ENCODE data around the gene CFHR5.

The CFHR5 gene

DNA sequence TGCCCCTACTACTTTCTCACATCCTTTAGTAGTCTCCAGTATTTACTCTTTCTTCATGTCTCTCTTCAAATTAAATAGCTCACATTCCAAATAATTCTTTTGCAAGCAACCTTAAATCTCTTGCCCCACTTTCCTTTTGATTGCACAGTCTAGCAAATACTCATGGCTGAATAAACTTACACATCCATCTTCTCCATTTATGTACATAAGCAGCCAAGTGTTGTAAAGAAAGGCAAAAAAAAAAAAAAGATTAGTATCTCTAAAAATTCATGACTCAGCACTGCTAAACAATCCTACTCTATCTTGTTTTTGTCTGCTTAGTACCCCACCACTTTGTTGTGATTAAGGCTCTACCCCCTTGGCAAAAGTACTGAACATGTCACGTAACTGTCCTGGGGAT lies 47.1 kb downstream of the CFHR5 start:
- DNase-seq, result peak; percentile 36

DNA sequence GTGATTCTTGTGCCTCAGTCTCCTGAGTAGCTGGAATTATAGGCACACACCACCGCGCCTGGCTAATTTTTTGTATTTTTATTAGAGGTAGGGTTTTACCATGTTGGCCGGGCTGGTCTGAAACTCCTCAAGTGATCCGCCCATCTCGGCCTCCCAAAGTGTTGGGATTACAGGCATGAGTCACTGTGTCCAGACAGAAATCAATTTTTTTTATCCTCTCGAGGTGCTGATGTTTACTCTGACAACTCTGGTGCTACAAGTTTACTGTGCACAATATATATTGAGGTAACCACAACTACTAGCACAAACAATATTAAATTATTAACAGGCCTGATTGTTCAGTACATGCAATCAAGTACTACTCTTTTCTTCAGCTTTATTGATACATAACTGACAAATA lies 50.0 kb downstream of the CFHR5 start:
- DNase-seq, result peak; percentile 5

DNA sequence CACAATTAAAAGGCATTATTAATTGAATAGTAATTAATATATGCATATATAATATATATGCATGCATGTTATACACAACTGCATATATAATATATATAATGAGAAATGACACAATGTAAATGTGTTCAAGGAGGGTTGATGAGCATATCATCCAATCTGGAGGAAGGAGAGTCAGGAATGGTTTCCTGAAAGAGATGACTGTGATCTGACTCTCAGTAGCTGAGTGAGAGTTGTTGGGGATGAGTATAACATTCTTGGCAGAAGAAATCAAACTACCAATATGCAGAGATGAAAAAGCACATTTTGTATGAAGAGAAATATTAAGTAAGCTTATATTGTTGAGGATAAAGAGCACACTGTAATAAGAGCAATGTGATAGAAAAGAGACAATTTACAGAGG lies 52.4 kb downstream of the CFHR5 start:
- DNase-seq, result peak; percentile 25

DNA sequence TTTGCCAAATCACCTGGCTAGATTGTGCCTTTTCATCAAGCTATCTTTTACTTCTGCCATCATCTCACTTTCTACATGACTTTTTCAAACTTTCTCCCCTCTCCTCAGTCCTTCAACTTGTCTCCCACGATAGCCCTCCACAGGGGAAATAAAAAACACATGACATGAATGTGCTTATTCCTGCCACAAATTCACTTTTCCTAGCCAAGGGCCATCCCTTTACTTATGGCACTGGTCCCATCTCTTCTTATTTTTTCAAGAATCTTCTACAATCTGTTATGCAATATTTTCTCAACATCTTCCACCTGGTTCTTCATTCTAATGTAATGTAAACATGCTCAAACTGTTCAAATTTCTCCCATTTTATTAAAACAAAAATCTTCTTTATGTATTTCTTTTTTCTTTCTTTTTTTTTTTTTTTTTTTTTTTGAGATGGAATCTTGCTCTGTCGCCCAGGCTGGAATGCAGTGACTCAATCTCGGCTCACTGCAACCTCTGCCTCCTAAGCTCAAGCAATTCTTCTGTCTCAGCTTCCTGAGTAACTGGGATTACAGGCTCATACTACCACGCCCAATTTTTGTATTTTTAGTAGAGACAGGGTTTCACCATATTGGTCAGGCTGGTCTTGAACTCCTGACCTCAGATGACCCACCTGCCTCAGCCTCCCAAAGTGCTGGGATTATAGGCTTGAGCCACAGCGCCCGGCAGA lies 57.4 kb downstream of the CFHR5 start:
- peak; percentile 81 for DNase-seq

DNA sequence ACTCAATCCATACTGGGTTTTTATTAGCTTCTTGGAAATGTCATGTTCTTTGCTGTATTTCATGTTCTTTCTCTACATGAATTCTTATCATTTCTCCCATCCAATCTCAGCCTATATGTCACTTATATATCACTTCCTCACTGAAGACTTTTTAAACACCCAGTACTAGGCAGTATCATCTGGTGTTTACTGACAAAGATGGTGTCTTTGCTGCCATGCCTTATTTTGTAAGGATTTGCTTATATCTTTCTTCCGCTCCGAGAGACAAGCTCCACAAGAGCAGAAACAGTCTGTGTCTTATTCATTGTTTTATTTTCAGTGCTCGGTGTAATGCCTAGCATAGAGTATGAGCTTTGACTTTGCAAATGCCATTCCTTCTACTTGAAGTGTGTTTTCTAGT lies 59.5 kb downstream of the CFHR5 start:
- DNase-seq, result no peak

DNA sequence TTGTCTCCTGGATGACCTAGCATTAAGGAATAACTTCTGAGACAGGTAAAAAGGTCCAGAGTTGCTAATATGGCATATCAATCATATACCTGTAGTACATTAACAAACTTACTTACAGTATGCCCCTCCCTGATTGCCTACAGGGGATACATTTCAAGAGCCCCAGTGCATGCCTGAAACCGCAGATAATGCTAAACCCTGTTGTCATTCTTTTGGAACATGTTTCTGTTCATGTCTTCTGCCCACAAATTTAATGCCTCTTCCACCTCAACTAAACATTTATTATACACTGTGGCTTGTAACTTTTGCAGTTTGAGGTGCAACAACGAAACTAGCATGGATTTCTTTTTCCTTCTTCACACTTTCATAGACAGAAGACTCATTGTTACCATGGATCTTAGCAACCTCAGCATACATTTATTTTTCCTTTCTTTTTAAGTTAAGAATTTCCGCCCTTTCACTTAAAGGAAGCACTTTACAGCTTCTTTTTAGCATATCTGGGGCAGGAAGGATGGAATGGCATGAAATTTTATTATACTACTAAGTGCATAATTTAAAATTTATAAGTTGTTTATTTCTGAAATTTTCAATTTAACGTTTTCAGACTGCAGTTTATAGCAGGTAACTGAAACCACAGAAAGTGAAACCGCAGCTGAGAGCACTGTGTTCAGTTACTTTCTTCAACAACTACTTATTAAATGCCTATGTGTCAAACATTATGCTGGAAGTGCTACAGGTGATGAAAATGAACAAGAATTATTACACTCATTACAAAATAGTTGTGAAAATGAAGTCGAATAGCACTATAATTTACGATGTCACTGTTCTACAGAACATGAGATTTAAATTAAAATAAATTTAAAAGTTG lies 64.4 kb downstream of the CFHR5 start:
- DNase-seq, result no peak

DNA sequence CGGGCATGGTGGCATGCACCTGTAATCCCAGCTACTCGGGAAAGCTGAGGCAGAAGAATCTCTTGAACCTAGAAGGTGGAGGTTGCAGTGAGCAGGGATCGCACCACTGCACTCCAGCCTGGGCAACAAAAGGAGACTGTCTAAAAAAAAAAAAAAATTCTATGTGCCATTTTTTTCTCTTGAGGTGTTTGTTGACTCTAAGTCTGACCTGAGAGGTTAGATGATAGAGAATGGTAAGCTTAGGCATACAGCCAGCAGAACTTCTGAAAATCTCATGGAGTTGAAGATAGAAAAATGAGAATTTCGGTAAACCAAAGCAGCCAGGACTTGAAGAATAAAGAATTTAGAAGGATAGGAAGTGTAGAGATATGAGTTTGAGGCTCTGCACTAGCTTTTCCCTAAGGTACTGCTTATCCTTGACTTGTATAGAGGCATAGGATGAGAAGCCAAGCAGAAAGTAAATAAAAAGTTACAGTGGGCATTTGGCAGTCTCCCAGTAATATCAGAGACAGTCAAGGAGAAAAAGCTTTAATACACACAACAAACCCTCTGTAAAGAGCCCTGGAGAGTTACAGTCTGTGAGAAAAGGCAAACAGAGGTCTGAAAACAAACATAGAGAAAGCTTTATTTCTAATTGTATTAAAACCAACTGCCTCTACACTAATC lies 65.5 kb downstream of the CFHR5 start:
- no peak for DNase-seq

DNA sequence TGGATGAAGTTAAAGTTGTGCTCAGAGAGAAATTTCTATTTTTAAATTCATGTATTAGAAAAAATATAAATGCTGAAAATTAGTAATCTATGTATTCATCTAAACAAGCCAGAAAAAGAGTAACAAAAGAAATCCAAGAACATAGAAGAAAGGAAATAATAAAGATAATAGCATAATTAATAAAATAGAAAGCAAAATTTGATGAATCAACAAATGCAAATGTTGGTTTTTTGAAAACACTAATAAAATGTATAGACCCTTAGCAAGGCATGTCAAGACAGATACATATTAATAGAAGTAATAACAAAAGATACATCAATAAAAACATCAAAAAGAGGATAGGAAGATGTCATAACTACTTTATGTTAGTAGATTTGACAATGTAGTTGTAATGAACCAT lies 71.7 kb downstream of the CFHR5 start:
- no peak for DNase-seq

Measured in fibroblast of upper back skin (primary cell).